ENCODE measurements around the gene UCHL1.
"Not testable (repeated sequence)": the region's sequence is repeated elsewhere in the genome, so short reads cannot be mapped to it uniquely, and the experiment has no call there.

The UCHL1 gene

DNA sequence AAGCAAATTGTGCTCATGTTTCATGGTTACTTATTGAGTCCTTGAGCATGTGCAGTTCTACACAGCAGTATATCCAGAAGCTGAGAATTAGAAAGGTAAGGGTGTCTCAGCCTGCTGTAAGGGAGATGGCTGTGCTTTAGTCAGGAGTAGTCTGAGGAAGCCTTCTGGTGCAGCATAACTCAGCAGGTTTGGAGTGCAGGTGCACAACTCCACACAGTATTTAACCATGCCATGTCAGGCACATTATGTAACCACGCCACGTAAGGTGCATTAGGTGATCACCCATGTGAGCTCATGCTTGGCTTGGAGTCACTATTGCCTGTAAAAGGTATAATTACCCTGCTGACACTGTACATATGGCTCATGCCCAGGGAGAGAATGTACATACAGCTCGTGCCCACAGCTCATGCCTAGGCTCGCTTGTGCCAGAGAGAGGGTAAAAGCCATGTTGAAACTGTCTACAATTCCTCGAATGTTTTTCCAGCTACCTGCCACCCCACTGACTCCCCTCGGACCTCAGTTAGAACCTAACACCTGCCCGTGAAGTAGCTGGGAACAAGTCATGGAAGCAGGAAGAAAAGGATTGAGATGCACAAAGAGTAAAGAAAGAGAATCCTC lies 37.8 kb downstream of the UCHL1 start:
- DNase-seq, result peak in 1 of 2 donors; percentile 30

- DNase-seq, result no peak
Measured at GRCh38 chr4:41296995-41297394, 40.3 kb downstream of the UCHL1 start.

DNA sequence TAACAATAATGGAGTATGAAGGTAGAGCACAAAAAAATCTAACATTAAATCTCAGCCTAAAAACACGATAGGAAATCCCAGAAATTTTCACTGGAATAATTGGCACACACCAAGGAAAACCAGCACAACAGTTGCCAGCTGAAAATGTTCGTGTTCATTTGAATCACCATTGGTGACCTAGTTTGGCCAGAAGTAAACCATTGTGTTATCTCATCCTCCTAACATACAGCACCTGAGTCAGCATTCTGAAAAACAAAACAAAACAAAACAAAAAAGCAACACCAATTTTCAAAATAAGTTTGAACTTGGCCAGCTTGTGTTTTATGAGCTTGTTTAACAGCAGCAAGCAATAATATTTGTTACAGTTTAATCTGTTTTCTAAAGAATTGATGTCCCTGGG lies 41.1 kb downstream of the UCHL1 start:
- no peak for DNase-seq

GRCh38 chr4:41299486-41299885 lies 42.8 kb downstream of the UCHL1 start:
- no peak for DNase-seq

DNA sequence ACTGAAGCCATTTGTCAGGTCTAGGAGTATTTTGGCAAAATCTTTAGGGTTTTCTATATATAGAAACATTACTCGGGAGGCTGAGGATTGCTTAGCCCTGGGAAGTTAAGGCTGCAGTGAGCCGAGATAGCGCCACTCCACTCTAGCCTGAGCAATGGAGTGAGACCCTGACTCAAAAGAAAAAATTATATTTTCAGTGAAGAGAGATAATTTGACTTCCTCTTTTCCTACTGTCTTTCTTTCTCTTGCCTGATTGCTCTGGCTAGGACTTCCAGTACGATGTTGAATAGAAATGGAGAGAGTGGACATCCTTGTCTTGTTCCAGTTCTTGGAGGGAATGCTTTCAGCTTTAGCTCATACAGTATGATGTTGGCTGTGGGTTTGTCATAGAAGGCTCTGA lies 44.4 kb downstream of the UCHL1 start:
- no peak for DNase-seq

- DNase-seq, result no peak
Measured at GRCh38 chr4:41303372-41304118, 46.8 kb downstream of the UCHL1 start.

GRCh38 chr4:41304221-41304620 lies 47.5 kb downstream of the UCHL1 start:
- no peak for DNase-seq

DNA sequence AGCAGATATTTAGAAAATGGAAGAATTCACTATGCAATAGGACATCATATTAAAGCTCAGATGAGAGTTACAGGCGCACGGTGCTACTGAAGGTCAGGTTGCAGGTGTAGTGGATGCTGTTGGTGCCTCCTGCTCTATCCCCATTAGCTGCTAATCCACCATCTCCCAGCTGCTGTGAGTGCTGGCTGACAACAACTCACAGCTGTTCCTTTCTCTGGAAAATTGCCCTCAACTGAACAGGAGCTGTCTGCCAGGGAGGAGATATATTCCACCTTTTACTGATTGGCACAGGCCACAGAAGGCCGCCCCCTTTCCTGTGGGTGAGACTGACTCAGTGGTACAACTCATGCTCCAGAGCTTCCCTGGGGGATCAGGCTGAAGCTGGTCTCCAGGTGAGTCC lies 48.7 kb downstream of the UCHL1 start:
- DNase-seq, result no peak

- DNase-seq, result no peak
Measured at GRCh38 chr4:41307638-41308037, 50.9 kb downstream of the UCHL1 start.

DNA sequence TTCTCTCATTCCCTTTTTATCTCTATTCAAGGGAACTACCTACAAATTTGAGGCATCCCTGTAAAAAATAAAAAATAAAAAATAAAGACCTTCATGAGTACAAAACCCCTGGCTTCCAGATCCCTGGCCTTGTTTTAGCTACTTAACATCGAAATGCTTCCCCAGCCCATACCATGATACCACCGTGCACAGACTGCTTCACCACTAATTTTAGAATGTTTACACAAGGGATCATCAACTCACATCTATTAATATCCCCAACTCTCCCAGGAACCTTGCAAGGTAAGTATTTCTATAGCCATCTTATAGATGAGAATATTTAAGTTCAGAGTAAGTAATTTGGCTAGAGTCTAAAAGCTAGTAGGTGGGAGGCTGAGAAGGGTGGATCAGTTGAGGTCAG lies 51.7 kb downstream of the UCHL1 start:
- no peak for DNase-seq

DNA sequence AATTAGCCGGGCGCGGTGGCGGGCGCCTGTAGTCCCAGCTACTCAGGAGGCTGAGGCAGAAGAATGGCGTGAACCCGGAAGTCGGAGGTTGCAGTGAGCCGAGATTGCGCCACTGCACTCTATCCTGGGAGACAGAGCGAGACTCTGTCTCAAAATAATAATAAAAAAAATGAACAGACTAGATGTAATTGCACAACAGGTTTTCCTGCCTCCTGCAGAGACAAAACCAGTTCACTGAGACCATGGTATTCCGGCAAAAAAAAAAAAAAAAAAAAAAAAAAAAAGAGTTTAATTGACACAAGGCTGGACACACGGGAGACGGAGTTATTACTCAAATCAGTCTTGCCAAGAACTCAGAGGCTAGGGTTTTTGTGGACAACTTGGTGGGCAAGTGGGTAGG lies 58.7 kb downstream of the UCHL1 start:
- not testable (repeated sequence) for DNase-seq

DNA sequence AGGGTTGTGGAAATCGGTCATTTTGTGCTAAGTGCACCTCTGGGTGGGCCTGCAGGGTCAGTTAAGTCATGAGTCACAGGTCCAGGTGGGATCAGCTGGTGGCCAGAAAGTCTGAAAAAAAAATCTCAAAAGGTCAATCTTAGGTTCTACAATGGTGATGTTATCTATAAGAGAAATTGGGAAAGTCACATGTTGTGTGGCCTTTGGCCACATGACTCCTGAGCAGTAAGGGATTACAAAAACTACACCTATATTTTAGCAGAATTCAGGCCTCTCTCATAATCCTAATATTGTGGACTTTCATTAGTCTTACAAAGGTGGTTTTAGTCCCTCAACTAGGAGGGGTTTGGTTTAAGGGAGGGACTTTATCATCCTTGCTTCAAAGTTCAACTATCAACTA lies 59.1 kb downstream of the UCHL1 start:
- DNase-seq, result no peak
